DOHH2 (cell line): ENCODE results near the gene SLC2A4RG.

Source experiments
- CTCF ChIP-seq: fragments of 200-600 bp; sonication (generic); IDR thresholded peaks from one replicate; pipeline ENCODE4 v1.5.1; 2014; ENCODE audit warnings: antibody characterized with exemption, mild to moderate bottlenecking, low read depth, low read length; ENCODE audit not compliant: poor library complexity, severe bottlenecking
- EZH2phosphoT487 ChIP-seq: fragments of 200-600 bp; sonication (generic); IDR thresholded peaks from 2 replicates; pipeline ENCODE4 v1.6.1; 2017; ENCODE audit warnings: borderline replicate concordance, mild to moderate bottlenecking, antibody characterized with exemption, low read length, moderate library complexity, mixed read lengths

GRCh38 chr20:63712191-63712590, 27.4 kb upstream of the SLC2A4RG start:
- TF ChIP-seq CTCF (no peak), EZH2phosphoT487 (no peak)
